MM.1S (cell line): Measurements from ENCODE around the gene MAGEL2.
A peak's percentile ranks its signal among the peaks of the same experiment; 100 is the strongest.

ENCODE experiments used
- DNase-seq: peaks from one replicate; pipeline ENCODE4 v3.0.0-alpha.2; 2015
- H2AFZ ChIP-seq: fragments of 300-600 bp; sonication (generic); 2 replicates; pipeline ENCODE4 v1.6.0; 2016; ENCODE audit warnings: antibody characterized with exemption, low read length
- H3F3A ChIP-seq: fragments of 300-600 bp; sonication (generic); 2 replicates; pipeline ENCODE4 v1.6.1; 2016; ENCODE audit warnings: mild to moderate bottlenecking, antibody characterized with exemption, low read length, moderate library complexity, mixed read lengths; ENCODE audit not compliant: insufficient read depth
- H3K27ac ChIP-seq: fragments of 300-600 bp; sonication (generic); 2 replicates; pipeline ENCODE4 v1.5.1; 2016; ENCODE audit warnings: mild to moderate bottlenecking, low read length
- H3K27me3 ChIP-seq: fragments of 300-600 bp; sonication (generic); replicated peaks from 2 replicates; pipeline ENCODE4 v1.6.0; 2016; ENCODE audit warnings: low read length; ENCODE audit not compliant: insufficient read depth
- H3K36me3 ChIP-seq: fragments of 300-600 bp; sonication (generic); replicated peaks from 2 replicates; pipeline ENCODE4 v1.6.1; 2016; ENCODE audit warnings: mild to moderate bottlenecking, low read length, mixed read lengths; ENCODE audit not compliant: insufficient read depth
- H3K4me1 ChIP-seq: fragments of 300-600 bp; sonication (generic); 2 replicates; pipeline ENCODE4 v1.6.1; 2016; ENCODE audit warnings: low read length, mixed read lengths
- H3K4me2 ChIP-seq: fragments of 300-600 bp; sonication (generic); 2 replicates; pipeline ENCODE4 v1.6.0; 2016; ENCODE audit warnings: low read depth, low read length
- H3K4me3 ChIP-seq: fragments of 300-600 bp; sonication (generic); 2 replicates; pipeline ENCODE4 v1.5.1; 2016; ENCODE audit warnings: low read length, mixed read lengths
- H3K79me2 ChIP-seq: fragments of 300-600 bp; sonication (generic); 2 replicates; pipeline ENCODE4 v1.6.1; 2016; ENCODE audit warnings: mixed run types, low read length, mixed read lengths
- H3K9ac ChIP-seq: fragments of 300-600 bp; sonication (generic); 2 replicates; pipeline ENCODE4 v1.6.1; 2016; ENCODE audit warnings: low read length, mixed read lengths
- H3K9me2 ChIP-seq: fragments of 300-600 bp; sonication (generic); replicated peaks from 2 replicates; pipeline ENCODE4 v1.6.1; 2016; ENCODE audit warnings: mild to moderate bottlenecking, low read length, mixed read lengths; ENCODE audit not compliant: insufficient read depth
- H3K9me3 ChIP-seq: fragments of 300-600 bp; sonication (generic); replicated peaks from 2 replicates; pipeline ENCODE4 v1.6.1; 2016; ENCODE audit warnings: mild to moderate bottlenecking, low read length, mixed read lengths; ENCODE audit not compliant: insufficient read depth
- H4K20me1 ChIP-seq: fragments of 300-600 bp; sonication (generic); 2 replicates; pipeline ENCODE4 v1.6.1; 2016; ENCODE audit warnings: mild to moderate bottlenecking, low read length, moderate library complexity, mixed read lengths; ENCODE audit not compliant: insufficient read depth
- EZH2 ChIP-seq: fragments of 300-600 bp; sonication (generic); optimal IDR thresholded peaks from 2 replicates; pipeline ENCODE3; 2017; ENCODE audit warnings: low read depth, mild to moderate bottlenecking, antibody characterized with exemption, low read length, mixed read lengths
- EZH2phosphoT487 ChIP-seq: fragments of 300-600 bp; sonication (generic); IDR thresholded peaks from 2 replicates; pipeline ENCODE4 v1.6.1; 2018; ENCODE audit warnings: antibody characterized with exemption, low read length
- TF ChIP-seq, protein P1 (sequence below): fragments of 300-600 bp; sonication (generic); IDR thresholded peaks from 2 replicates; pipeline ENCODE4 v1.5.1; 2016; ENCODE audit warnings: antibody characterized with exemption, low read length, mixed read lengths

The MAGEL2 gene

DNA sequence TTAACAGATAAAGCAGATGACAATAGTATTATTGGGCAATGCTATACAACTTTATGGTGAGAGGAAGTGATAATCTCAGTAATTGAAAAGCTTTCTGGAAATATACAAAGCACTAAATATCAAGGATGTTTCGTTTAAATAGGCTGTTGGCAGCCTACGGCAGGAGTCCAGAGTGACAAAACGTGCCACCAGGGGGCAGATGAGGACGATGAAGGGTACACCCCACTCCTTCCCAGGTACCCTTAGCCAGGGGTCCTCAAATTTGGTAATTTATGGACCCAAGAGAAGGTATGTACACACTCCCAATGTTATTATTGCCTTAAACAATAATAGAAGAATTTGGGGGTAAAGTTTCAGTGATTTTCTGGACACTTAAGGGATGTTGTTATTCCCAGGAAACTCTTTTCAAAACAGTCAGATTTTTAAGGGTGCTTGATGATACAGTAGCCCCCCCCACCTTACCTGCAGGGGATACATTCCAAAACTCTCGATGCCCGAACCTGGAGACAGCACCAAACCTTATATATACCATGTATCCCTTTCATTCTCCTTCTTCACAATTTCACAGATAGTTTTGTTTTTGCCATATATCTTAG, 1.4 kb upstream of the MAGEL2 start:
- no peaks in the 10 kb centered on the region for H4K20me1 ChIP-seq
- DNase-seq = peak; percentile 56
- H3K9ac ChIP-seq = no peak overlapping the region
- no peaks in the 10 kb centered on the region for H3K9me3 ChIP-seq
- TF ChIP-seq, protein P1, sequence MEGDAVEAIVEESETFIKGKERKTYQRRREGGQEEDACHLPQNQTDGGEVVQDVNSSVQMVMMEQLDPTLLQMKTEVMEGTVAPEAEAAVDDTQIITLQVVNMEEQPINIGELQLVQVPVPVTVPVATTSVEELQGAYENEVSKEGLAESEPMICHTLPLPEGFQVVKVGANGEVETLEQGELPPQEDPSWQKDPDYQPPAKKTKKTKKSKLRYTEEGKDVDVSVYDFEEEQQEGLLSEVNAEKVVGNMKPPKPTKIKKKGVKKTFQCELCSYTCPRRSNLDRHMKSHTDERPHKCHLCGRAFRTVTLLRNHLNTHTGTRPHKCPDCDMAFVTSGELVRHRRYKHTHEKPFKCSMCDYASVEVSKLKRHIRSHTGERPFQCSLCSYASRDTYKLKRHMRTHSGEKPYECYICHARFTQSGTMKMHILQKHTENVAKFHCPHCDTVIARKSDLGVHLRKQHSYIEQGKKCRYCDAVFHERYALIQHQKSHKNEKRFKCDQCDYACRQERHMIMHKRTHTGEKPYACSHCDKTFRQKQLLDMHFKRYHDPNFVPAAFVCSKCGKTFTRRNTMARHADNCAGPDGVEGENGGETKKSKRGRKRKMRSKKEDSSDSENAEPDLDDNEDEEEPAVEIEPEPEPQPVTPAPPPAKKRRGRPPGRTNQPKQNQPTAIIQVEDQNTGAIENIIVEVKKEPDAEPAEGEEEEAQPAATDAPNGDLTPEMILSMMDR = peak; percentile 86
- TF ChIP-seq EZH2 = no peak
- TF ChIP-seq EZH2phosphoT487 = no peak
- no peaks in the 10 kb centered on the region for H3F3A ChIP-seq
- no peaks in the 10 kb centered on the region for H3K36me3 ChIP-seq
- H3K9me2 ChIP-seq = no peaks in the 10 kb centered on the region
- no peaks in the 10 kb centered on the region for H3K27me3 ChIP-seq
- no peaks in the 10 kb centered on the region for H3K4me1 ChIP-seq
- H3K27ac ChIP-seq = no peak overlapping the region
- no peak overlapping the region for H3K4me3 ChIP-seq
- H2AFZ ChIP-seq = no peak overlapping the region
- H3K4me2 ChIP-seq = no peak overlapping the region
- no peaks in the 10 kb centered on the region for H3K79me2 ChIP-seq

DNA sequence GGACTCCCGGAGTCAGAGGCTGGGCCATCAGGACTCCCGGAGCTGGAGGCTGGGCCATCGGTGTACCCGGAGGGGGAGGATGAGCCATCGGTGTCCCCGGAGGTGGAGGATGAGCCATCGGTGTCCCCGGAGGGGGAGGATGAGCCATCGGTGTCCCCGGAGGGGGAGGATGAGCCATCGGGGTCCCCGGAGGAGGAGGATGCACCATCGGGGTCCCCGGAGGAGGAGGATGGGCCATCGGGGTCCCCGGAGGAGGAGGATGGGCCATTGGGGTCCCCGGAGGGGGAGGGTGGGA, 719 bp downstream of the MAGEL2 start:
- Histone ChIP-seq H3K27me3 (no peaks in the 10 kb centered on the region), H3K4me1 (no peaks in the 10 kb centered on the region), H3F3A (no peaks in the 10 kb centered on the region), H3K9me3 (no peaks in the 10 kb centered on the region), H3K9me2 (no peaks in the 10 kb centered on the region), H3K79me2 (no peaks in the 10 kb centered on the region), H3K4me2 (no peak overlapping the region), H2AFZ (no peak overlapping the region), H3K9ac (no peak overlapping the region), H3K4me3 (no peak overlapping the region), H3K36me3 (no peaks in the 10 kb centered on the region), H3K27ac (no peak overlapping the region), H4K20me1 (no peaks in the 10 kb centered on the region)
- TF ChIP-seq, protein P1 = no peak
- no peak for DNase-seq

DNA sequence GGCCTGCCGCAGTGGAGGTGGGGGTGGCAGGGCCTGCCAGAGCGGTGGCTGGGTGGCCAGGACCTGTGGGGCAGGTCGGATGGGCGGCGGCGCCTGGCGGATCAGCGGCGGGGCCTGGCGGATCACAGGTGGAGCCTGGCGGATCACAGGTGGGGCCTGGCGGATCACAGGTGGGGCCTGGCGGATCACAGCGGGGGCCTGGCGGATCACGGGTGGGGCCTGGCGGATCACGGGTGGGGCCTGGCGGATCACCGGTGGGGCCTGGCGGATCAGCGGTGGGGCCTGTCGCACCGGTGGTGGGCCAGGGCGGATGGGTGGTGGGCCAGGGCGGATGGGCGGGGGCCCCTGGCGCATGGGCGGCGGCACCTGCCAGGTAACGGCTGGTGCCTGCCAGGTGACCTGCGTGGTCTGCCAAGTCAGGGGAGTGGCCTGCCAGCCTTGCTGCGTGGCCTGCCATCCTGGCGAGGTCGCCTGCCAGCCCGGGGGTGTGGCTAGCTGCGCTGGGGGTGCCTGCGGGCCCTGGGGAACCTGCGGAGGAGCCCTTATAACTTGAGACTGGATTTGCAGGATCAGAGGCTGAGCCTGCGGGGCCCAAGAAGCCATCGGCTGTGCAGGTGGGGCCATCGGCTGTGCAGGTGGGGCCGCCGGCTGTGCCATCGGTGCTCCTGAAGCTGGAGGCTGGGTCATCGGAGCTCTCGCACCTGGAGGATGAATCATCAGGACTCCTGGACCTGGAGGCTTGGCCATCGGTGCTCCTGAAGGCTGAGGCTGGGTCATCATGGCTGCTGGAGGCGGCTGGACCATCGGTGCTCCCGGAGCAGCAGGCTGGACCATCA, 1.3 kb downstream of the MAGEL2 start:
- H2AFZ ChIP-seq = no peak overlapping the region
- TF ChIP-seq, protein P1 = no peak
- no peak for TF ChIP-seq EZH2
- TF ChIP-seq EZH2phosphoT487 = no peak
- H3K4me3 ChIP-seq = no peak overlapping the region
- H3K9me2 ChIP-seq = no peaks in the 10 kb centered on the region
- no peaks in the 10 kb centered on the region for H3K27me3 ChIP-seq
- H3K27ac ChIP-seq = no peak overlapping the region
- H3K4me1 ChIP-seq = no peaks in the 10 kb centered on the region
- H4K20me1 ChIP-seq = no peaks in the 10 kb centered on the region
- no peak overlapping the region for H3K9ac ChIP-seq
- no peaks in the 10 kb centered on the region for H3F3A ChIP-seq
- no peak for DNase-seq
- H3K36me3 ChIP-seq = no peaks in the 10 kb centered on the region
- no peaks in the 10 kb centered on the region for H3K79me2 ChIP-seq
- no peak overlapping the region for H3K4me2 ChIP-seq
- no peaks in the 10 kb centered on the region for H3K9me3 ChIP-seq
